Renal cortex interstitium (tissue), 3 donors: ENCODE results near the gene CPPED1. TPM values are rescaled to one million over a fixed set of nuclear protein-coding genes. Genes with fewer than 3 reads are reported as not detected.

Experiments used
- polyA plus RNA-seq, 3 donors: library from polyadenylated mRNA; unstranded; fragments of 120-200 nt; gene quantifications; one replicate each; pipeline ENCODE4 v1.2.1, GENCODE V29; 2013; ENCODE audit not compliant: insufficient read length in 3 of 3

CPPED1 gene
- polyA plus RNA-seq, 3 donors: 21.1 to 25.1 (median 22.8) TPM

Other genes starting within 250 kb of the CPPED1 start
- gene SHISA9, start 97.7 kb upstream of the CPPED1 start, polyA plus RNA-seq: 1 to 10 TPM; 3.6 to 5.9 (median 3.9) TPM